OCI-LY1 (cell line): ENCODE results near the gene JADE1.

ENCODE experiments used
- H2AFZ ChIP-seq: fragments of 200-600 bp; sonication (generic), shearing (Covaris generic); 2 replicates; pipeline ENCODE4 v1.6.0; 2014; ENCODE audit warnings: antibody characterized with exemption, mild to moderate bottlenecking, low read length
- H3F3A ChIP-seq: fragments of 200-600 bp; sonication (generic), shearing (Covaris generic); 2 replicates; pipeline ENCODE4 v1.6.0; 2014; ENCODE audit warnings: mild to moderate bottlenecking, antibody characterized with exemption, low read length, moderate library complexity; ENCODE audit not compliant: insufficient read depth
- H3K27ac ChIP-seq: fragments of 200-600 bp; sonication (generic); 2 replicates; pipeline ENCODE4 v1.5.1; 2014; ENCODE audit warnings: low read length, mixed run types, mild to moderate bottlenecking, low read depth; ENCODE audit not compliant: poor library complexity, severe bottlenecking
- H3K27me3 ChIP-seq: fragments of 200-600 bp; sonication (generic); 2 replicates; pipeline ENCODE4 v1.6.0; 2014; ENCODE audit warnings: antibody characterized with exemption, mild to moderate bottlenecking, low read length, moderate library complexity; ENCODE audit not compliant: insufficient read depth
- H3K36me3 ChIP-seq: fragments of 200-600 bp; sonication (generic); 2 replicates; pipeline ENCODE4 v1.6.1; 2014; ENCODE audit warnings: mild to moderate bottlenecking, antibody characterized with exemption, low read length, moderate library complexity, mixed read lengths; ENCODE audit not compliant: insufficient read depth
- H3K4me1 ChIP-seq: fragments of 200-600 bp; sonication (generic); 2 replicates; pipeline ENCODE4 v1.5.1; 2014; ENCODE audit warnings: mild to moderate bottlenecking, low read length, moderate library complexity; ENCODE audit not compliant: insufficient read depth, severe bottlenecking
- H3K4me2 ChIP-seq: fragments of 200-600 bp; sonication (generic), shearing (Covaris generic); 2 replicates; pipeline ENCODE4 v1.6.1; 2014; ENCODE audit warnings: low read length
- H3K4me3 ChIP-seq: fragments of 200-600 bp; sonication (generic); 2 replicates; pipeline ENCODE4 v1.5.1; 2014; ENCODE audit warnings: low read length, low read depth, mild to moderate bottlenecking, mixed read lengths; ENCODE audit not compliant: poor library complexity, severe bottlenecking
- H3K79me2 ChIP-seq: fragments of 200-600 bp; shearing (Covaris generic); 2 replicates; pipeline ENCODE4 v1.6.1; 2016; ENCODE audit warnings: mixed run types, low read length, mixed read lengths; ENCODE audit not compliant: insufficient read depth
- H3K9ac ChIP-seq: fragments of 200-600 bp; sonication (generic), shearing (Covaris generic); 2 replicates; pipeline ENCODE4 v1.6.1; 2014; ENCODE audit warnings: mild to moderate bottlenecking, low read length, mixed read lengths
- H3K9me2 ChIP-seq: fragments of 200-600 bp; sonication (generic), shearing (Covaris generic); 2 replicates; pipeline ENCODE4 v1.6.1; 2014; ENCODE audit warnings: low read depth, mild to moderate bottlenecking, low read length, mixed read lengths
- H3K9me3 ChIP-seq: fragments of 200-600 bp; shearing (Covaris generic); 2 replicates; pipeline ENCODE4 v1.6.1; 2014; ENCODE audit warnings: low read length, mixed read lengths
- H4K20me1 ChIP-seq: fragments of 200-600 bp; sonication (generic), shearing (Covaris generic); 2 replicates; pipeline ENCODE4 v1.6.0; 2016; ENCODE audit warnings: mild to moderate bottlenecking, low read length; ENCODE audit not compliant: insufficient read depth
- EZH2 ChIP-seq: fragments of 200-600 bp; sonication (generic), shearing (Covaris generic); IDR thresholded peaks from 2 replicates; pipeline ENCODE4 v1.8.0; 2017; ENCODE audit warnings: borderline replicate concordance, mixed run types, mild to moderate bottlenecking, antibody characterized with exemption, low read length, moderate library complexity, mixed read lengths
- TF ChIP-seq, protein P1 (sequence below): fragments of 200-600 bp; sonication (generic), shearing (Covaris generic); IDR thresholded peaks from 2 replicates; pipeline ENCODE4 v1.5.1; 2017; ENCODE audit warnings: mild to moderate bottlenecking, antibody characterized with exemption, low read length, moderate library complexity, mixed read lengths

The JADE1 gene

DNA sequence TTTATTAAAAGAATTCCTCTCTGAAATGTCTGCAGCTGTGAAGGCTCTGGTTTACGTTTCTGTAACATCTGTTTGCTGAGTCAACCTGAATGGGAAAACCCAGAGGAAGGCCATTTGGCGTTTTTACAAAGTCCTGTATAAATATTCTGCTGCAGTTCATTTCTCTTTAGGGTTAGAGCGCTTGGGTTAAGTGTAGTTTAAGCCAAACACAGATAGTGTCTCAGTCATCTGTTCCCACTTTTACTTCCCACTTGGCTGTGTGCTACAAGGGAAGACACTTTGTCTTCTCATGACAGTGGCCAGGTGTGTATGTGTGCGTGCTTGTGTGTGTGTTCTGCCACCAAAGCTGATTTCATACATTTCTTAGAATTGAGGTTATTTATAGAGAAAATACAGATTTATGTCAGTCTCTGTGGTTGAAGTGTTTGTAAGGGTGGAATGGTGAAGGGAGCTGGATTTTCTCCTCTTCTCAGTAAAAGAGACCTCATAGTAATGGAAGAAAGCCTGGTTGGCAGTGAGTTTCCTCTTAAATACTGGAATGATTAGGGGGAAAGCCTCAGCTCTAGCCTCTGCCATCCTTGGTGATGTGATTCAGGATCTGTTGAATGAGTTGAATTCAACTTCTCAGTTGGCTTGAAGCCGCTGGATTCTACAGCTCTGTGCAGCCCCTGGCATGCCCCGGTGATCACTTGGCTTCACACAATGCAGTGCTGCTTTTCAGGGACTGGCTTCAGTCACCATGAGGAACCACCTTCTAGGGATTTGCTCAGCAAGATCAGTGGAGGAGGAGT, 50.6 kb downstream of the JADE1 start:
- no peak overlapping the region for H2AFZ ChIP-seq
- H3K9me3 ChIP-seq, result no peaks in the 10 kb centered on the region
- H3K9me2 ChIP-seq, result no peaks in the 10 kb centered on the region
- H4K20me1 ChIP-seq, result no peaks in the 10 kb centered on the region
- TF ChIP-seq, protein P1, sequence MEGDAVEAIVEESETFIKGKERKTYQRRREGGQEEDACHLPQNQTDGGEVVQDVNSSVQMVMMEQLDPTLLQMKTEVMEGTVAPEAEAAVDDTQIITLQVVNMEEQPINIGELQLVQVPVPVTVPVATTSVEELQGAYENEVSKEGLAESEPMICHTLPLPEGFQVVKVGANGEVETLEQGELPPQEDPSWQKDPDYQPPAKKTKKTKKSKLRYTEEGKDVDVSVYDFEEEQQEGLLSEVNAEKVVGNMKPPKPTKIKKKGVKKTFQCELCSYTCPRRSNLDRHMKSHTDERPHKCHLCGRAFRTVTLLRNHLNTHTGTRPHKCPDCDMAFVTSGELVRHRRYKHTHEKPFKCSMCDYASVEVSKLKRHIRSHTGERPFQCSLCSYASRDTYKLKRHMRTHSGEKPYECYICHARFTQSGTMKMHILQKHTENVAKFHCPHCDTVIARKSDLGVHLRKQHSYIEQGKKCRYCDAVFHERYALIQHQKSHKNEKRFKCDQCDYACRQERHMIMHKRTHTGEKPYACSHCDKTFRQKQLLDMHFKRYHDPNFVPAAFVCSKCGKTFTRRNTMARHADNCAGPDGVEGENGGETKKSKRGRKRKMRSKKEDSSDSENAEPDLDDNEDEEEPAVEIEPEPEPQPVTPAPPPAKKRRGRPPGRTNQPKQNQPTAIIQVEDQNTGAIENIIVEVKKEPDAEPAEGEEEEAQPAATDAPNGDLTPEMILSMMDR, result no peak
- no peak for TF ChIP-seq EZH2
- H3K4me3 ChIP-seq, result no peak overlapping the region
- no peak overlapping the region for H3K9ac ChIP-seq
- no peaks in the 10 kb centered on the region for H3F3A ChIP-seq
- H3K4me2 ChIP-seq, result no peak overlapping the region
- no peaks in the 10 kb centered on the region for H3K4me1 ChIP-seq
- H3K79me2 ChIP-seq, result no peaks in the 10 kb centered on the region
- H3K27me3 ChIP-seq, result no peaks in the 10 kb centered on the region
- H3K27ac ChIP-seq, result no peak overlapping the region
- H3K36me3 ChIP-seq, result peaks cover 99% of the 10 kb centered on the region

DNA sequence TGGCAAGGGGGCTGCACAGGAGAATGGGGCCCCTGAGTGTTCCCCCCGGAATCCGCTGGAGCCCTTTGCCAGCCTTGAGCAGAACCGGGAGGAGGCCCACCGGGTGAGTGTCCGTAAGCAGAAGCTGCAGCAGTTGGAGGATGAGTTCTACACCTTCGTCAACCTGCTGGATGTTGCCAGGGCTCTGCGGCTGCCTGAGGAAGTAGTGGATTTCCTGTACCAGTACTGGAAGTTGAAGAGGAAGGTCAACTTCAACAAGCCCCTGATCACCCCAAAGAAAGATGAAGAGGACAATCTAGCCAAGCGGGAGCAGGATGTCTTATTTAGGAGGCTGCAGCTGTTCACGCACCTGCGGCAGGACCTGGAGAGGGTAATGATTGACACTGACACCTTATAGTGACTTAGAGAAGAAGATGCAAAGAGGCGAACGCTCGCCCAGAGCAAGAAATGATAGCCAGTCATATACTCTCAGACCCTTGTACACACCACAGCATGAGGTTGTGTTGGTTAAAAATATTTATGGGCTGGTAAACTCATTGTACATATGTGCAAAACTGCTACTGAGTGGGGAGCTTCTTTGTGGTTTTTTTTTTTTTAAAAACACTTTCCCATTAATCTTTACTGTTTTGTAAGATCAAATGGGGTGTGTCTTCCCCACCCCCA, 52.5 kb downstream of the JADE1 start:
- Histone ChIP-seq H3K9me2 (no peaks in the 10 kb centered on the region), H3F3A (no peaks in the 10 kb centered on the region), H3K27ac (no peak overlapping the region), H3K4me1 (no peaks in the 10 kb centered on the region), H2AFZ (no peak overlapping the region), H3K27me3 (no peaks in the 10 kb centered on the region), H3K9me3 (no peaks in the 10 kb centered on the region), H3K4me2 (no peak overlapping the region), H3K36me3 (peaks cover 97% of the 10 kb centered on the region), H4K20me1 (no peaks in the 10 kb centered on the region), H3K9ac (no peak overlapping the region), H3K4me3 (no peak overlapping the region), H3K79me2 (no peaks in the 10 kb centered on the region)
- no peak for TF ChIP-seq EZH2
- TF ChIP-seq, protein P1, result no peak

DNA sequence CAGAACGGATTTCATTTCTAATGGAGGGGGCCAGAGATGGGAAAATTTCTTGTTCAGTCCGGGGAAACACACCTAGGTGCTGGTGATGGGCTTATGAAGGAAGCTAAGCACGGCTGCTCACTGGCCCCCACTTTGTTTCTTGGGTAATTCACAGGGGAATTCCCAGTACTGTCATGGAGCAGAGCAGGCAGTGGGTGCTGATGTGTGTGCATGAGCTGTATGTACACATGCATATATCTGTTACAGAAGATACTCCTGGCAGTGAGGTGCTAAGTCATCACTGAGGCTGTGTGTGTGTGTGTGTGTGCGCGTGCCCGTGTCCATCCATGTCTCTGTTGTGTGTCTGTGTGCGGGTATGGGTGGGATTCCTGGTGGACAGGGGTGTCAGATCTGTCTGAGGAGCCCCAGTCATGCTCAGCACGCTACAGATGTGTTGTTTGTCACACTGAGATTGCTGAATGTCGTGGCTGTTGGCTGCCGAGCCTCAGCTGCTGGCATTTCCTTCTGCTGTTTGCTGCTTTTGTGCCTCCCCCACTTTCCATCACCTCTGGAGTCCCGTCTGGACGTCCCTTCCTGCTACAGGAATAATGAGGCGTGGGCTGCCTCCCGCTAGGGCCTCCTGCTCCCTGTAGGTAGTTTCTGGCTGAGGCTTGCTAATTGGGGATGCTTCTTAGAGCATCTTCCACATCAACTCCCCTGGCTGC, 53.3 kb downstream of the JADE1 start:
- H4K20me1 ChIP-seq, result no peaks in the 10 kb centered on the region
- no peaks in the 10 kb centered on the region for H3K4me1 ChIP-seq
- H3K27me3 ChIP-seq, result no peaks in the 10 kb centered on the region
- H3K4me2 ChIP-seq, result no peak overlapping the region
- H3K9me3 ChIP-seq, result no peaks in the 10 kb centered on the region
- no peaks in the 10 kb centered on the region for H3K79me2 ChIP-seq
- H3K4me3 ChIP-seq, result no peak overlapping the region
- no peak overlapping the region for H3K27ac ChIP-seq
- no peaks in the 10 kb centered on the region for H3K9me2 ChIP-seq
- H3F3A ChIP-seq, result no peaks in the 10 kb centered on the region
- no peak overlapping the region for H2AFZ ChIP-seq
- no peak for TF ChIP-seq EZH2
- TF ChIP-seq, protein P1, result no peak
- H3K9ac ChIP-seq, result no peak overlapping the region
- H3K36me3 ChIP-seq, result peaks cover 97% of the 10 kb centered on the region
